Suppressor macrophage treated with lipopolysaccharide for 4 hours (primary cell): ENCODE measurements around the gene FAM171A2.

Experiments
- DNase-seq: peaks from one replicate; pipeline ENCODE4 v3.0.0-alpha.2; 2020

FAM171A2 gene

GRCh38 chr17:44317545-44317944 is 46.1 kb downstream of the FAM171A2 start:
- DNase-seq: no peak

- no peak for DNase-seq
Measured at GRCh38 chr17:44315760-44316731, 47.6 kb downstream of the FAM171A2 start.

- DNase-seq: no peak
Measured at GRCh38 chr17:44314869-44315661, 48.6 kb downstream of the FAM171A2 start.

GRCh38 chr17:44314524-44314868 is 49.2 kb downstream of the FAM171A2 start:
- no peak for DNase-seq

- no peak for DNase-seq
Measured at GRCh38 chr17:44314031-44314430, 49.6 kb downstream of the FAM171A2 start.

- no peak for DNase-seq
Measured at GRCh38 chr17:44312396-44313104, 51.1 kb downstream of the FAM171A2 start.

- DNase-seq: no peak
Measured at GRCh38 chr17:44311562-44312181, 52.0 kb downstream of the FAM171A2 start.

- DNase-seq: no peak
Measured at GRCh38 chr17:44310609-44311376, 52.9 kb downstream of the FAM171A2 start.

- DNase-seq: no peak
Measured at GRCh38 chr17:44310188-44310587, 53.5 kb downstream of the FAM171A2 start.

GRCh38 chr17:44309472-44309871 is 54.2 kb downstream of the FAM171A2 start:
- DNase-seq: no peak

GRCh38 chr17:44308865-44309264 is 54.8 kb downstream of the FAM171A2 start:
- DNase-seq: no peak

- DNase-seq: peak; percentile 77
Measured at GRCh38 chr17:44308320-44308818, 55.3 kb downstream of the FAM171A2 start, which contains the start of gene RUNDC3A. Gene RUNDC3A (plus strand): TSS chr17:44308601. CDS start chr17:44308833, 232 bp downstream.

- DNase-seq: no peak
Measured at GRCh38 chr17:44307387-44308186, 56.1 kb downstream of the FAM171A2 start.

- DNase-seq: no peak
Measured at GRCh38 chr17:44304651-44305050, 59.0 kb downstream of the FAM171A2 start.
